Stimulated activated CD4-positive, alpha-beta T cell treated with anti-CD3 and anti-CD28 coated beads, Interleukin-15, amount 100 ng/mL, for 1 hour (primary cell): ENCODE data around the gene PRKCSH.
"Not testable (repeated sequence)": the region's sequence is repeated elsewhere in the genome, so short reads cannot be mapped to it uniquely, and the experiment has no call there.

ENCODE experiments used
- DNase-seq, 2 donors: peaks; one replicate each; pipeline ENCODE4 v3.0.0-alpha.2; 2020; ENCODE audit warnings: low read depth in 1 of 2, low spot score in 1 of 2

The PRKCSH gene, protein sequence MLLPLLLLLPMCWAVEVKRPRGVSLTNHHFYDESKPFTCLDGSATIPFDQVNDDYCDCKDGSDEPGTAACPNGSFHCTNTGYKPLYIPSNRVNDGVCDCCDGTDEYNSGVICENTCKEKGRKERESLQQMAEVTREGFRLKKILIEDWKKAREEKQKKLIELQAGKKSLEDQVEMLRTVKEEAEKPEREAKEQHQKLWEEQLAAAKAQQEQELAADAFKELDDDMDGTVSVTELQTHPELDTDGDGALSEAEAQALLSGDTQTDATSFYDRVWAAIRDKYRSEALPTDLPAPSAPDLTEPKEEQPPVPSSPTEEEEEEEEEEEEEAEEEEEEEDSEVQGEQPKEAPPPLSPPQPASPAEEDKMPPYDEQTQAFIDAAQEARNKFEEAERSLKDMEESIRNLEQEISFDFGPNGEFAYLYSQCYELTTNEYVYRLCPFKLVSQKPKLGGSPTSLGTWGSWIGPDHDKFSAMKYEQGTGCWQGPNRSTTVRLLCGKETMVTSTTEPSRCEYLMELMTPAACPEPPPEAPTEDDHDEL

GRCh38 chr19:11435057-11435832 lies at the start of gene PRKCSH, which contains the start of gene ODAD3:
Gene PRKCSH, plus strand, starts transcription at chr19:11435635. Its CDS starts 483 bp downstream, at chr19:11436118.
Gene ODAD3, minus strand, starts transcription at chr19:11435121. Its CDS starts 105 bp downstream, at chr19:11435016.
- DNase-seq, result peak; percentile 95

DNA sequence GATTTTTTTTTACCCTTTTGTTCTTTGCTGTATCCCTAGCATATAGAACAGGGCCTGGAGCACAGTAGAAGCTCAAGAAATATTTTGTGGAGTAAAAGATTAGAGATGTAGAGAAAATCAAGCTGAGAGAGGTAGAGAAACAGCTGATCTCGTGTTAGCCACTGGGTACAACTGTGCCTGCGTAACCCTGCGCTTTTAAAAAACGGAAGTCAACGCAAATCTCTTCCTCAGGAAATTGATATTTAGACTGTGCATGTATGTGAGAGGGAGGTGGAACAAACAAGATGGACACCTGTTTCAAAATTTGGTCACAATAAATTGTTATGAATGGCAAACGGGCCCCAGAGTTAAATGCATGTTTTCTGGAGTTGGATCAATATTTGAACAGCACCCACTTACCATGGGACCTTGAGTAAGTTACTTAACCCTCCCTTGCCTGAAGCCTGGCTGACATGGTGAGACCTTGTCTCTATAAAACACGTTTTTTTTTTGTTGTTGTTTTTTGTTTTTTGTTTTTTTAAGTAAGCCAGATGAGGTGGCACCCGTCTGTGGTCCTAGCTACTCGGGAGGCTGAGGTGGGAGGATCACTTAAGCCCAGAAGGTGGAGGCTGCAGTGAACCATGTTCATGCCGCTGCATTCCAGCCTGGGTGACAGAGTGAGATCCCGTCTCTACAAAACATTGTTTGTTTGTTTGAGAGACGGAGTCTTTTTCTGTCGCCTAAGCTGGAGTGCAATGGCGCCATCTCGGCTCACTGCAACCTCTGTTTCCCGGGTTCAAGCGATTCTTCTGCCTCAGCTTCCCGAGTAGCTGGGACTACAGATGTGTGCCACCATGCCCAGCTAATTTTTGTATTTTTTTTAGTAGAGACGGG lies 48.0 kb upstream of the PRKCSH start:
- DNase-seq, result no peak

GRCh38 chr19:11390359-11390758 lies 45.1 kb upstream of the PRKCSH start:
- no peak for DNase-seq

DNA sequence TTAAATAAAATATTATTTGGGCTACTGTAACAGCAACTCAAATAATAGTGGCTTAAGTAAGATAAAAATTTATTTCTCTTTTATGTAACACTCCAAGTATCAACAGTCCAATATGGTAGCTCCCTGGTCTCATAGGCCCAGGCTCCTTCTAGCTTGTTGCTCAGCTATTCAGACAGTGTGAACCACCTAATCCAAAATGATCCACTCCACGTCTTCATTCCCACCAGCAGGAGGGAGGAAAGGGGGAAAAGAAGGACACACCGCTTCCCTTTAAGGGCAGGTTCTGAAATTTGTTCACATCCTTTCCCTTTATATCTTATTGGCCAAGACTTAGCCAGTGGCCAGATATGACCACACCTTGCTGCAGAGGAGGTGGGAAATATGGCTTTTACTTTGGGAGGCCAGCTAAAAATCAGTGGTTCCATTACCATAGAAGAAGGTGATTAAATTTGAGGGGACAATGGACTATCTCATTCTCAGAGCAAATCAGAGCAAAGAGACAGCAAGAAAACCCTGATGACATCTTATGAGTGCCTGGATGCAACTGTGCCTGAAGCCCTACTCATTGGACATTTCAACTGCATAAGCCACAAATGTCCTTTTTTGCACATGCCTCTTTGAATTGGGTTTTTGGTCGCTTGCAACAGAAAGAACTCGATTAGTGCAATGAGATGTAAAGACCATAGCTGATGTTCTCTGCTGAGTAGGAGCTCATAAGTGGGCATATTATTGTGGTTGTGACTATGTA lies 44.3 kb upstream of the PRKCSH start:
- DNase-seq, result no peak

GRCh38 chr19:11397089-11397610 lies 38.3 kb upstream of the PRKCSH start:
- no peak for DNase-seq

- DNase-seq, result no peak
These were observed 35.8 kb upstream of the PRKCSH start for GRCh38 chr19:11399667-11400066.

GRCh38 chr19:11400798-11401197 lies 34.6 kb upstream of the PRKCSH start:
- no peak for DNase-seq

GRCh38 chr19:11401808-11402543 lies 33.5 kb upstream of the PRKCSH start:
- no peak for DNase-seq

DNA sequence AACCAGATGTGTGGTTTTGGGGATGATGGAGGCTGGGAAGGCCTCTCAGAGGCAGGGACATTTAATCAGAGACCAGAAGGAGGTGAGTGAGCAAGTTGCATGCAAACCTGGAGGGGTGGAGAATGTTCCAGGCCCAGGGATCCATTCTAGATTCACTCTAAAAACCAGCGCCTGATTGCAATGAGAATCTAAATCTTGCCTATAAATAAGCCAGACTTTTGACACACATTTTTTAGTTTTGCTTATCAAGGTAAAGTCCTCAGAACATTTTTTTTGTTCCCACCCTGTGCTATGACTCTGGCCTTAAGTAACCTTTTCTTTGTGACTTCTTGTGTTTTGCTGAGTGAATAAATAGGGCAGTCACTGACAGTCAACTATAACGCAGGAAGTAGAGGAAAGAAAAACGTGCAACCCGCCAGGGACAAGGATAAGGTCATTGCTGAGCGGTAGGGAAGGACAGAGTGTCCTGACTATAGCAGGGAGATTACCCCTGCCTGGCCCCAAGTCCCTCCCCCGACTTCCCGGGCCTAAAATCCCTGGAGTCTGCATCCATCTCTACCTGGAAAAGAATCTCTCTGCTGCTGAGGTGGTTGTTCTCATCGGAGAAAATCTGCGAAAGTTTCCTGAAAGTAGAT lies 30.7 kb upstream of the PRKCSH start:
- no peak for DNase-seq

- DNase-seq, result no peak
These were observed 29.4 kb upstream of the PRKCSH start for GRCh38 chr19:11405846-11406643.

DNA sequence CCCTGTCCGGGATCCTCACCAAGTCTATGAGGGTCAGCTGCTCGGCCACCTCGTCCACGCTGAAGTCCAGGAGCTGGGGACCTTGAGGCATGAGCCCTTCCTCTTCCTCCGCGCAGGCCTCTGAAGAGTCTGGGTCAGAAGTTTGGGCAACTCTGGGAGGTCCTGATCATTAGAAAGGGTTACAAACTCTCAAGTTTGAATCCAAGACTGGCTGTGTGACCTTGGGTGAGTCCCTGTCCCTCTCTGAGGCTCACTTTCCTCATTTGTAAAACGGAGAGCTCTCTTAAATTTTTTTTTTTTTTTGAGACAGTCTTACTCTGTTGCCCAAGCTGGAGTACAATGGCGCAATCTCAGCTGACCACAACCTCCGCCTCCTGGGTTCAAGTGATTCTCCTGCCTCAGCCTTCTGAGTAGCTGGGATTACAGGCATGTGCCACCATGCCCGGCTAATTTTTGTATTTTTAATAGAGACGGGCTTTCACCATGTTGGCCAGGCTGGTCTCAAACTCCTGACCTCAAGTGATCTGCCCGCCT lies 28.7 kb upstream of the PRKCSH start:
- not testable (repeated sequence) for DNase-seq

DNA sequence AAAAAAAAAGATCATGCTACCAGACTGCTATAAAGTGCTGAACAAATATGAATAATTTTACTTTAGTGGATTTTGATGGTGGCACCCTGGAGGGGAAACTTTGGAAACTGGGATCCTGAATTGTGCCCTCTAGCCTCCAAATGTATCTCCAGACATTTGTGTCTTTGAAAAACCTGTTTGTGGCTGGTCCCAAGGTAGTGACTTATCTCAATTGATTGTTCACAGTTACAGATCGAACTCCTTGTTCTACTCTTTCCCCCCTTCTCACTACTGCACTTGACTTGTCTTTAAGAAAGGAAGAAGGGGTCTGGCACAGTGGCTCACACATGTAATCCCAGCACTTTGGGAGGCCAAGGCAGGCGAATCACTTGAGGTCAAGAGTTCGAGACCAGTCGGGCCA lies 26.8 kb upstream of the PRKCSH start:
- no peak for DNase-seq

- DNase-seq, result no peak
These were observed 24.8 kb upstream of the PRKCSH start for GRCh38 chr19:11410682-11411081.

- no peak for DNase-seq
These were observed 20.9 kb upstream of the PRKCSH start for GRCh38 chr19:11414544-11414943.

GRCh38 chr19:11416346-11417052 lies 18.9 kb upstream of the PRKCSH start:
- DNase-seq, result no peak

DNA sequence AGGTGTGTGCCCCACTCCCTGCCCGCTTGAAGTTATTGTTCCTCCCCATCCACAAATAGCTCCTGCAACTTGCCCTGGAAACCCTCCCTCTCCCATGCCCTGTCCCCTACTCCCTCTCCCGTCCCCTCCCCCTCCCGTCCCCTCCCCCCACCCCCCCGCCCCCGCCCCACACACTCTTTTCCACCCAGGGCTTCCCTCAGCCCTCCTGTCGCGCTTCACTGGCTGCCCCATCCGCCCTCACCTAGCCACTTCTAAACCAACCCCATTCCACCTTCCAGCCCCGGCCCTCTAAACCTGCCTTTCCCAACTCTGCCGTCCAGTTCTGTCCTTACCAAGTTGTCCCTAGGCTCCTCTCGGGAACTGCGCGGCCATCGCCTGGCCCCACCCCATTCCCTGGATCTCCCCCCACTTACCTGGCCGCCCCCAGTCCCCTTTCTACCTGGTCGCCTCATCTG lies 17.3 kb upstream of the PRKCSH start:
- DNase-seq, result no peak
